Measurements from ENCODE around the gene CNOT9. TPM values are rescaled to one million over a fixed set of nuclear protein-coding genes. Genes with fewer than 3 reads are reported as not detected.

CNOT9 gene
- total RNA-seq, 2 donors from 2014 or later: 20.3 to 26.2 TPM

DNA sequence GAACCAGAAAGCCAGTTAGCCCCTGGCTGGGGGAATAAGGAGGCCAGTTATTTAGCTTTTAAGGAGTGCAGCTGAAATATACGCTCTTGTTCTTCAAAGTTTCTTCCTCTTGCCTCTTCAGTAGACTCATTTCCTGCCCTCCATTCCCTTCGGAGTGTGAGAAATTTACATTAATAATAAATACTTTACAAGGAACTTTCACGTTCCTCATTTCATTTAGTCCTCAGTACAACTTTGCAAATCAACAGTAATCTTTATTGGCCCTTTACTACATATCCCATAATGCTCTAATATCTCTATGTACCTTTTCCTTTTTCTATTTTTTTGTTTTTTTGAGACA is 54.7 kb downstream of the CNOT9 start:
- Histone ChIP-seq H3K27ac (no peak overlapping the region), H3K27me3 (no peaks in the 10 kb centered on the region), H3K4me3 (no peak overlapping the region), H3K36me3 (no peaks in the 10 kb centered on the region), H3K9me3 (no peaks in the 10 kb centered on the region), H3K4me1 (no peaks in the 10 kb centered on the region)
- TF ChIP-seq, protein P1, sequence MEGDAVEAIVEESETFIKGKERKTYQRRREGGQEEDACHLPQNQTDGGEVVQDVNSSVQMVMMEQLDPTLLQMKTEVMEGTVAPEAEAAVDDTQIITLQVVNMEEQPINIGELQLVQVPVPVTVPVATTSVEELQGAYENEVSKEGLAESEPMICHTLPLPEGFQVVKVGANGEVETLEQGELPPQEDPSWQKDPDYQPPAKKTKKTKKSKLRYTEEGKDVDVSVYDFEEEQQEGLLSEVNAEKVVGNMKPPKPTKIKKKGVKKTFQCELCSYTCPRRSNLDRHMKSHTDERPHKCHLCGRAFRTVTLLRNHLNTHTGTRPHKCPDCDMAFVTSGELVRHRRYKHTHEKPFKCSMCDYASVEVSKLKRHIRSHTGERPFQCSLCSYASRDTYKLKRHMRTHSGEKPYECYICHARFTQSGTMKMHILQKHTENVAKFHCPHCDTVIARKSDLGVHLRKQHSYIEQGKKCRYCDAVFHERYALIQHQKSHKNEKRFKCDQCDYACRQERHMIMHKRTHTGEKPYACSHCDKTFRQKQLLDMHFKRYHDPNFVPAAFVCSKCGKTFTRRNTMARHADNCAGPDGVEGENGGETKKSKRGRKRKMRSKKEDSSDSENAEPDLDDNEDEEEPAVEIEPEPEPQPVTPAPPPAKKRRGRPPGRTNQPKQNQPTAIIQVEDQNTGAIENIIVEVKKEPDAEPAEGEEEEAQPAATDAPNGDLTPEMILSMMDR (IDR thresholded peaks at IDR 0.05): no peak
- no peak for DNase-seq (ENCODE audit: low spot score)

DNA sequence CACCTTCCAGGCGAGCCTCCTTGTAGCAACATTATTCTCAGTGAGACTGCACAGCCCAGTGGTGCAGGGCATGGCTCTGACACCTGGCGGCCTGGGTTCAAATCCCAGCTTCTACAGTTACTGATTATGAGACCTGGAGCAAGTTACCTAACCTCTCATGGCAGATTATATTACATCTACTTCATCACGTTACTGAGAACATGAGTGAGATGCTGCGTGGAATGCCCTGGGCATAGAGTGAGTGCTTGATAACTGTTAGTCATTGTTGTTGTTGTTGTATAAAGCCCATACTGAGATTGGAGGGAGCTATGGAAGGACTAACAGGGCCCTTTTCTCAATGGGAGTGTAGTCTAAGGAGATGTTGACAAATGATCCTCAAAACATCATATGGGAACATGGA is 57.7 kb downstream of the CNOT9 start:
- no peak for DNase-seq (ENCODE audit: low spot score)

GRCh38 chr2:218627939-218628338 is 59.3 kb downstream of the CNOT9 start:
- DNase-seq (ENCODE audit: low spot score): no peak
- Histone ChIP-seq H3K27ac (no peak overlapping the region), H3K9me3 (no peaks in the 10 kb centered on the region), H3K4me1 (no peaks in the 10 kb centered on the region), H3K36me3 (no peaks in the 10 kb centered on the region), H3K4me3 (no peak overlapping the region), H3K27me3 (no peaks in the 10 kb centered on the region)
- TF ChIP-seq, protein P1 (IDR thresholded peaks at IDR 0.05): no peak

More for the DNA sequence above, 57.7 kb downstream of the CNOT9 start:
- H3K36me3 ChIP-seq: no peaks in the 10 kb centered on the region
- H3K4me3 ChIP-seq: no peak overlapping the region
- H3K4me1 ChIP-seq: no peaks in the 10 kb centered on the region
- H3K27me3 ChIP-seq: no peaks in the 10 kb centered on the region
- no peak overlapping the region for H3K27ac ChIP-seq
- TF ChIP-seq, protein P1 (IDR thresholded peaks at IDR 0.05): no peak
- H3K9me3 ChIP-seq: no peaks in the 10 kb centered on the region

- Histone ChIP-seq H3K4me3 (no peak overlapping the region), H3K27ac (no peak overlapping the region), H3K36me3 (peaks cover 32% of the 10 kb centered on the region), H3K9me3 (no peaks in the 10 kb centered on the region), H3K27me3 (no peaks in the 10 kb centered on the region), H3K4me1 (no peaks in the 10 kb centered on the region)
- no peak for DNase-seq (ENCODE audit: low spot score)
- TF ChIP-seq, protein P1 (IDR thresholded peaks at IDR 0.05): no peak
Measured at GRCh38 chr2:218631837-218632236, 63.2 kb downstream of the CNOT9 start.

- no peaks in the 10 kb centered on the region for H3K9me3 ChIP-seq
- no peaks in the 10 kb centered on the region for H3K4me1 ChIP-seq
- H3K4me3 ChIP-seq: no peak overlapping the region
- peaks cover 70% of the 10 kb centered on the region for H3K36me3 ChIP-seq
- DNase-seq (ENCODE audit: low spot score): no peak
- TF ChIP-seq, protein P1 (IDR thresholded peaks at IDR 0.05): no peak
- no peak overlapping the region for H3K27ac ChIP-seq
- H3K27me3 ChIP-seq: no peaks in the 10 kb centered on the region
Measured at GRCh38 chr2:218635719-218636118, 67.1 kb downstream of the CNOT9 start.

- no peak overlapping the region for H3K27ac ChIP-seq
- H3K9me3 ChIP-seq: no peaks in the 10 kb centered on the region
- TF ChIP-seq, protein P1 (IDR thresholded peaks at IDR 0.05): no peak
- H3K4me1 ChIP-seq: no peaks in the 10 kb centered on the region
- peaks cover 87% of the 10 kb centered on the region for H3K36me3 ChIP-seq
- no peak overlapping the region for H3K4me3 ChIP-seq
- H3K27me3 ChIP-seq: no peaks in the 10 kb centered on the region
- DNase-seq (ENCODE audit: low spot score): no peak
Measured at GRCh38 chr2:218638372-218638771, 69.7 kb downstream of the CNOT9 start.
